AG04450 (cell line): ENCODE measurements around the gene UBE2Q1. TPM values are rescaled to one million over a fixed set of nuclear protein-coding genes. Genes with fewer than 3 reads are reported as not detected.

Experiments used
- CTCF ChIA-PET: fragments of 300-600, 350-600 bp; formaldehyde crosslinking; extraction: SDS; loops from one replicate; lab custom pipeline; 2022; ENCODE audit warnings: antibody characterized with exemption, inconsistent platforms; lab: Charles Lee
- POLR2A ChIA-PET: fragments of 350-600 bp; formaldehyde crosslinking; extraction: SDS; loops from one replicate; lab custom pipeline; 2021; ENCODE audit warnings: antibody characterized with exemption, inconsistent platforms; lab: Yijun Ruan, JAX
- DNase-seq: peaks from one replicate; pipeline ENCODE4 v3.0.0-alpha.2; 2011; ENCODE audit warnings: low read depth, low spot score
- H3K27ac ChIP-seq: one replicate; pipeline ENCODE4 v1.5.1; 2012; ENCODE audit warnings: low read depth, low read length, control low read depth
- H3K27me3 ChIP-seq: one replicate; pipeline ENCODE4 v1.6.0; 2012; ENCODE audit warnings: low read length; ENCODE audit not compliant: control insufficient read depth, insufficient read depth
- H3K4me3 ChIP-seq: 2 replicates; pipeline ENCODE4 v1.5.1; 2011; ENCODE audit warnings: mild to moderate bottlenecking, low read depth, low read length, control low read depth
- H3K9me3 ChIP-seq: 2 replicates; pipeline ENCODE4 v1.5.1; 2012; ENCODE audit warnings: low read length; ENCODE audit not compliant: control insufficient read depth, insufficient read depth
- CTCF ChIP-seq: IDR thresholded peaks from 2 replicates; pipeline ENCODE4 v1.5.1; 2011; ENCODE audit warnings: low read depth, low read length, control low read depth, inconsistent platforms
- polyA plus RNA-seq: library from polyadenylated mRNA; depleted of rRNA; stranded (reverse); fragments of >200 nt; gene quantifications from 2 replicates; pipeline ENCODE4 v1.2.3, GENCODE V29; 2011

The UBE2Q1 gene
- polyA plus RNA-seq, 1 experiment: 17.6 TPM

GRCh38 chr1:154549202-154549770 lies 9.2 kb downstream of the UBE2Q1 start:
- no peak for DNase-seq
- ChIA-PET POLR2A (no interaction called here), CTCF (interaction anchor here (0.5 to 1.2 kb wide), 4 partner anchors 67 to 527 kb away, joined by 3 to 7 read pairs (median 4); no protein-coding TSS in a partner anchor)

GRCh38 chr1:154548028-154548427 lies 10.4 kb downstream of the UBE2Q1 start:
- Histone ChIP-seq H3K4me3 (no peak overlapping the region), H3K27me3 (peaks cover 8% of the 10 kb centered on the region), H3K27ac (no peak overlapping the region), H3K9me3 (no peaks in the 10 kb centered on the region)
- POLR2A ChIA-PET: no interaction called here
- no peak for DNase-seq
- no peak for TF ChIP-seq CTCF
- CTCF ChIA-PET: interaction anchor here (1.2 to 2.7 kb wide), 4 partner anchors 65 to 506 kb away, joined by 3 to 9 read pairs (median 4); partner anchors contain the start of gene HAX1

More at GRCh38 chr1:154549202-154549770, 9.2 kb downstream of the UBE2Q1 start:
- peaks cover 4% of the 10 kb centered on the region for H3K27me3 ChIP-seq
- H3K9me3 ChIP-seq: no peaks in the 10 kb centered on the region
- no peak overlapping the region for H3K4me3 ChIP-seq
- TF ChIP-seq CTCF: no peak
- no peak overlapping the region for H3K27ac ChIP-seq

- CTCF ChIA-PET: interaction anchor here (0.5 to 3.1 kb wide), 37 partner anchors 9 to 507 kb away, joined by 3 to 122 read pairs (median 3); partner anchors contain the start of gene HAX1
- no peaks in the 10 kb centered on the region for H3K9me3 ChIP-seq
- no peak for TF ChIP-seq CTCF
- H3K27ac ChIP-seq: no peak overlapping the region
- POLR2A ChIA-PET: interaction anchor here (1.0 kb wide), 1 partner anchor 68 kb away, joined by 3 read pairs; no protein-coding TSS in a partner anchor
- peaks cover 11% of the 10 kb centered on the region for H3K27me3 ChIP-seq
- DNase-seq: no peak
- H3K4me3 ChIP-seq: no peak overlapping the region
Measured at GRCh38 chr1:154547105-154547732, 11.2 kb downstream of the UBE2Q1 start.

GRCh38 chr1:154546264-154547063 lies 12.0 kb downstream of the UBE2Q1 start:
- Histone ChIP-seq H3K4me3 (no peak overlapping the region), H3K9me3 (no peaks in the 10 kb centered on the region), H3K27ac (no peak overlapping the region), H3K27me3 (peaks cover 17% of the 10 kb centered on the region)
- CTCF ChIA-PET: interaction anchor here (0.5 to 3.1 kb wide), 38 partner anchors 9 to 508 kb away, joined by 3 to 122 read pairs (median 3); partner anchors contain the start of gene HAX1
- peak; percentile 83 for TF ChIP-seq CTCF
- no peak for DNase-seq
- POLR2A ChIA-PET: interaction anchor here (1.0 kb wide), 1 partner anchor 67 kb away, joined by 3 read pairs; no protein-coding TSS in a partner anchor
